Measurements from ENCODE around the gene SHISA8. TPM values are rescaled to one million over a fixed set of nuclear protein-coding genes. Genes with fewer than 3 reads are reported as not detected.

SHISA8 gene
- polyA plus RNA-seq, 3 donors, result not detected

- no peak overlapping the region for H3K9ac ChIP-seq (ENCODE audit: insufficient read depth, low read length, poor library complexity, severe bottlenecking)
- H3K27me3 ChIP-seq (ENCODE audit: control insufficient read depth in 2 of 2, insufficient read depth in 2 of 2, low read length in 2 of 2), result peaks cover 48 to 70% of the 10 kb centered on the region in 2 donors
- no peak overlapping the region for H3K4me3 ChIP-seq (replicated peaks in 1 of 3; ENCODE audit: low read depth in 2 of 3, low read length in 3 of 3)
- H4K20me1 ChIP-seq (ENCODE audit: insufficient read depth, low read length), result peaks cover 12% of the 10 kb centered on the region
- no peak overlapping the region for H3K27ac ChIP-seq (ENCODE audit: low read depth in 1 of 2, low read length in 2 of 2)
- WGBS (ENCODE audit: insufficient coverage), result 93% methylated on average over 3 of the region's 9 CpGs
- no peak overlapping the region for H3K27ac Mint-ChIP-seq
- H2AFZ ChIP-seq (ENCODE audit: insufficient read depth, low read depth, low read length, poor library complexity, severe bottlenecking), result no peak overlapping the region
- H3K4me2 ChIP-seq (replicated peaks; ENCODE audit: extremely low read depth, low read length, poor library complexity, severe bottlenecking), result no peak overlapping the region
- no peak for DNase-seq
- peaks cover 0 to 2% of the 10 kb centered on the region in 2 donors for H3K36me3 ChIP-seq (replicated peaks in 1 of 2; ENCODE audit: control insufficient read depth in 1 of 2, insufficient read depth in 2 of 2, low read length in 2 of 2)
- peaks cover 9 to 12% of the 10 kb centered on the region in 2 donors for H3K36me3 Mint-ChIP-seq
- H3K4me3 Mint-ChIP-seq, result peak overlapping the region in 1 of 2 donors; percentile 78
- peaks cover 34% of the 10 kb centered on the region for H3K4me1 Mint-ChIP-seq
- H3K79me2 ChIP-seq (ENCODE audit: insufficient read depth, low read length), result no peaks in the 10 kb centered on the region
- peaks cover 0 to 35% of the 10 kb centered on the region in 2 donors for H3K9me3 ChIP-seq (replicated peaks in 1 of 2; ENCODE audit: control insufficient read depth in 1 of 2, insufficient read depth in 1 of 2, low read length in 2 of 2)
- intact Hi-C loops (cut with micrococcal nuclease), result no loop called here
- H3K27me3 Mint-ChIP-seq (ENCODE audit: low read depth in 3 of 3), result peaks cover 65 to 84% (median 73%) of the 10 kb centered on the region in 3 donors
- TF ChIP-seq, protein P1, sequence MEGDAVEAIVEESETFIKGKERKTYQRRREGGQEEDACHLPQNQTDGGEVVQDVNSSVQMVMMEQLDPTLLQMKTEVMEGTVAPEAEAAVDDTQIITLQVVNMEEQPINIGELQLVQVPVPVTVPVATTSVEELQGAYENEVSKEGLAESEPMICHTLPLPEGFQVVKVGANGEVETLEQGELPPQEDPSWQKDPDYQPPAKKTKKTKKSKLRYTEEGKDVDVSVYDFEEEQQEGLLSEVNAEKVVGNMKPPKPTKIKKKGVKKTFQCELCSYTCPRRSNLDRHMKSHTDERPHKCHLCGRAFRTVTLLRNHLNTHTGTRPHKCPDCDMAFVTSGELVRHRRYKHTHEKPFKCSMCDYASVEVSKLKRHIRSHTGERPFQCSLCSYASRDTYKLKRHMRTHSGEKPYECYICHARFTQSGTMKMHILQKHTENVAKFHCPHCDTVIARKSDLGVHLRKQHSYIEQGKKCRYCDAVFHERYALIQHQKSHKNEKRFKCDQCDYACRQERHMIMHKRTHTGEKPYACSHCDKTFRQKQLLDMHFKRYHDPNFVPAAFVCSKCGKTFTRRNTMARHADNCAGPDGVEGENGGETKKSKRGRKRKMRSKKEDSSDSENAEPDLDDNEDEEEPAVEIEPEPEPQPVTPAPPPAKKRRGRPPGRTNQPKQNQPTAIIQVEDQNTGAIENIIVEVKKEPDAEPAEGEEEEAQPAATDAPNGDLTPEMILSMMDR (IDR thresholded peaks at IDR 0.05), result no peak
- H3K9me3 Mint-ChIP-seq, result peaks cover 0 to 28% (median 13%) of the 10 kb centered on the region in 7 donors
- peaks cover 27 to 55% of the 10 kb centered on the region in 2 donors for H3K4me1 ChIP-seq (ENCODE audit: control insufficient read depth in 1 of 2, insufficient read depth in 2 of 2, low read length in 2 of 2)
Observed at GRCh38 chr22:41912338-41913039, 2.4 kb downstream of the SHISA8 start.

DNA sequence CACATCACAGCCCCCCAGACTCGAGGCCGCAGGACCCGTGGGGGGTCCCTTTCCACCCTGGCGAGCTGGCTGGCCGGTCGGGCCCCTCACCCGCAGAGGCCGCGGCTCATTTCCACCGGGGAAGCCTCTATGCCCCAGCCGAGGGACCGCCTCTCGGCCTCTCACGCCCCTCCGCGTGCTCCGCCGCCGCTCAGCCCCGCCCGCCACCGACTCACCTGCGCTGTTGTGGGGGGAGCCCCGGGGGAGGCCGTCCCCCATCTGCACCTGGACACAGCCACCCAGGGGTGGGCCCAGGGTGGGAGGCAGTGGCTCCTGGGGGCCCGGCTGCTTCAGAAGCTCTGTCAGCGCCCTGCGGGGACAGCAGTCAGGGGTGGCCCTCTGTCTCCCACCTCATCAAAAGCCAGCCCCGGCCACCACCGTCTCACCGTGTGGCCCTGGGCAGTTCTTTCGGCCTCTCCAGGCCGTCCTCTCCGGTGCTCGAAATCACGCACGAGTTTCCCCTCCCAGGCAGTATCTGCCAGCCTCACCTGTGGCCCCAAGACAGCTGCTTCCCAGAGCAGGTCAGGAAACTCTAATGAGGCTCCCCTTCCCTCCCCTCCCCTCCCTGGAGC lies 3.8 kb downstream of the SHISA8 start:
- peaks cover 16 to 19% of the 10 kb centered on the region in 2 donors for H3K36me3 Mint-ChIP-seq
- peaks cover 52 to 70% (median 59%) of the 10 kb centered on the region in 3 donors for H3K27me3 Mint-ChIP-seq (ENCODE audit: low read depth in 3 of 3)
- H3K4me3 ChIP-seq (replicated peaks in 1 of 3; ENCODE audit: low read depth in 2 of 3, low read length in 3 of 3), result peak overlapping the region in 1 of 3 experiments; percentile 32
- intact Hi-C loops (cut with micrococcal nuclease), result no loop called here
- no peak for DNase-seq
- peak overlapping the region in 1 of 2 donors; percentile 82 for H3K4me3 Mint-ChIP-seq
- no peak overlapping the region for H3K27ac Mint-ChIP-seq
- H3K4me1 Mint-ChIP-seq, result peaks cover 33% of the 10 kb centered on the region
- no peaks in the 10 kb centered on the region for H3K79me2 ChIP-seq (ENCODE audit: insufficient read depth, low read length)
- H4K20me1 ChIP-seq (ENCODE audit: insufficient read depth, low read length), result peaks cover 12% of the 10 kb centered on the region
- peak overlapping the region; percentile 44 for H3K4me2 ChIP-seq (replicated peaks; ENCODE audit: extremely low read depth, low read length, poor library complexity, severe bottlenecking)
- H3K9ac ChIP-seq (ENCODE audit: insufficient read depth, low read length, poor library complexity, severe bottlenecking), result no peak overlapping the region
- TF ChIP-seq, protein P1 (IDR thresholded peaks at IDR 0.05), result no peak
- peaks cover 0 to 32% of the 10 kb centered on the region in 2 donors for H3K9me3 ChIP-seq (replicated peaks in 1 of 2; ENCODE audit: control insufficient read depth in 1 of 2, insufficient read depth in 1 of 2, low read length in 2 of 2)
- H3K27me3 ChIP-seq (ENCODE audit: control insufficient read depth in 2 of 2, insufficient read depth in 2 of 2, low read length in 2 of 2), result peaks cover 41 to 57% of the 10 kb centered on the region in 2 donors
- H3K4me1 ChIP-seq (ENCODE audit: control insufficient read depth in 1 of 2, insufficient read depth in 2 of 2, low read length in 2 of 2), result peaks cover 25 to 56% of the 10 kb centered on the region in 2 donors
- WGBS (ENCODE audit: insufficient coverage), result 9% methylated on average over 29 of the region's 37 CpGs
- no peak overlapping the region for H2AFZ ChIP-seq (ENCODE audit: insufficient read depth, low read depth, low read length, poor library complexity, severe bottlenecking)
- H3K36me3 ChIP-seq (replicated peaks in 1 of 2; ENCODE audit: control insufficient read depth in 1 of 2, insufficient read depth in 2 of 2, low read length in 2 of 2), result peaks cover 8 to 15% of the 10 kb centered on the region in 2 donors
- peaks cover 0 to 28% (median 12%) of the 10 kb centered on the region in 7 donors for H3K9me3 Mint-ChIP-seq
- H3K27ac ChIP-seq (ENCODE audit: low read depth in 1 of 2, low read length in 2 of 2), result no peak overlapping the region

All from CD14-positive monocyte (primary cell).